ENCODE results near the gene HSPA6.
"Not testable (repeated sequence)": the region's sequence is repeated elsewhere in the genome, so short reads cannot be mapped to it uniquely, and the experiment has no call there.

Gene HSPA6

DNA sequence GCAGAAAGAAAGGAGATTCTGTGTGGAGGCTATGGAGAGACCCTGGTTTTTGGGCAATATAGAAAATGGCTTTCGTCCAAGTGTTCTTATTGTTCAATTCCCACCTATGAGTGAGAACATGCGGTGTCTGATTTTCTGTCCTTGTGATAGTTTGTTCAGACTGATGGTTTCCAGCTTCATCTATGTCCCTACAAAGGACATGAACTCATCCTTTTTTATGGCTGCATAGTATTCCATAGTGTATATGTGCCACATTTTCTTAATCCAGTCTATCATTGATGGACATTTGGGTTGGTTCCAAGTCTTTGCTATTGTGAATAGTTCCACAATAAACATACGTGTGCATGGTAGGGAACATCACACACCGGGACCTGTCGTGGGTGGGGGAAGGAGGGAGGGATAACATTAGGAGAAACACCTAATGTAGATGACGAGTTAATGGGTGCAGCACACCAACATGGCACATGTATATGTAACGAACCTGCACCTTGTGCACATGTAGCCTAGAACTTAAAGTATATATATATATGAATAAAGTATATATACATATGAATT, 14.7 kb downstream of the HSPA6 start:
- not testable (repeated sequence) for DNase-seq

DNA sequence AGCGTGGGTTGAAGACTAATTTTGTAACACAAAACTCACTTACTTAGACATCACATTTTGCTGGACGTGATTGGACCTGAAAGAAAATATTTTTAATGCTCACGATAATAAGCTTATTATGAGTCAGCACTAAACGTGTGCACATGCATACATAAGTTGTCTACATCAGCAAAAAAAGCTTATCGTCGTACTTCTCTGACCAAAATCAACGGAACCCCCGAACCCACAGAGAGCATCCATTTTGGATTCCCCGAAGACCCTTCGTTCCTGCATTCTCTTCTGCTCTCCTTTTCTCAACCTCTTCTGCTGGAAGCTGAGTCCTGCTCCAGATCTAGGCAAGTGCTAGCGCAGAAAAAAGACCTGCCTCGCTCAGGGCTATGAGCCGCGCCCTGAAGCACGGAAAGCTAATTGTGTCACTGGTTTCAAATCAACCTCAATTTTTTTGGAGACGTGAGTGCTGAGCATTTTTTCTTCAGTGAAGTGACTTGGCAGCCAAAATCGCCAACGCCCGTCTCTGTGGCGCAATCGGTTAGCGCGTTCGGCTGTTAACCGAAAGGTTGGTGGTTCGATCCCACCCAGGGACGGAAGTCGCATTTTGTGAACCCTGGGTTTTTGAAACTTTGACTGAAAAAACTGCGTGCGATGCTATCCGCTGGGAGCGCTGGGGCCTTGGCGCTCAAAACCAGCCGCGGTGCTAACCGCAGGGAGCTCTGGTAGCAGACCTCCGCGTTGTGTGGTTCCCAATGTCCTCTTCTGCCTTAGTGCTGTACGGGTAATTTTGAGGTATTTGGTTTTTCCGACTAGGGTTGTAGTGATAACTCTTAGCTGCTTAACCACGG, 15.6 kb downstream of the HSPA6 start:
- DNase-seq = not testable (repeated sequence)

DNA sequence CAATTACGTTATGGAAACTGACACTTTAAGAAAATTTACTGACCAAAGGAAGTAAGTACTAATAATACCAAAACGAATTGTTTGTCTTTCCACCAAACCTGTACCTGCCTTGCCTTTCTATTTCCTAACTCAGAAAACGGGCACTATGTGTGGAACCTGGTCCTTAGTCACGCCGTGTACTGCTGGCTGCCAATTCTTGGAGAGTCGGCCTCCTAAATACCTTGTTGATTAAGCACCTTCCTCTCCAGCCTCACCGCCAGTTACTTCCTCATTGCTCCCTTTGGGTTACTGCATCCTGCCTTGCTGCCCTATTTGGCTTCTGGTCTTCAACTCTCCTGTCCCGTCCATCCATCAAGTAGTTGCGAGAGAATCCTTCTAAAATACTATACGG, 16.2 kb downstream of the HSPA6 start:
- DNase-seq = not testable (repeated sequence)

DNA sequence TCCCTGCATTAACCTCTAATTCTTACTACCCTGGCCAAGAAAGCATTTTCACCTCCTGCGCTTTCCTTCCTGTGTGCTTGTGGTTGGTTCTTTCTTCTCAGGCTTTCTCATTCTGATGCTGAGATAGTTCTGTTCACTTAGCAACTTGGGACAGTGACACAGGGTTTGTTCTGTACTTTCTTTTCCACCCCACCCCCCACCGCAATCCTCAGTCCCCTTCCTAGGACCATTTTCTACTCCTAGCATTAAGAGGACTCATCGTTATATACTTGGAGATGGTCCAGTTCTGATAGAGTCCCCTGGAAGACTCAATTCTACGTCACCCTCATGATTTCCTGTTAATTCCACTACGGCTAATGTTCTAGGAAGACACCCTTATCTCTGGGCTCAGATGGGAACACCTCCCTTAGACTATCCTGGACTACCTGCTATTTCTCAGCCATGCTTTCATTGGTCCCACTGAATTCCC, 17.8 kb downstream of the HSPA6 start:
- not testable (repeated sequence) for DNase-seq

DNA sequence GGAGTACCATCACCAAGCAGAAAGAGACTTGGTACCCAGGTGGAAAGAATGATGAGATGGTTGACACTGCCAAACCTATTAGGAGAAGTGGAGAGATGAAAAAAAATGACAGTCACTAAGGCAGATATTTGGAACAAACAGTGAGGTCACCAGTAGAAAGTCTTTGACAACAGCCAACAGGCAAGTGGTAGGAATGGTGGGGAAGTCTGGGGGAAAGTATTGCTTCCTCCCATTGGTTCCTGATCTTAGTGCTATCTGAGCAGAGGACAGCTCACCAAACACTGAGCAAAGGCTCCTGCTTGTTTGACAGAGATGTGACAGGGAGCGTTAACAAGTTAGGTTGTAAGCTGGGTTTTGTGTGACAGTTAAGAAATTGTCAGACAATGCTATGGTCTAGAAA, 18.8 kb downstream of the HSPA6 start:
- not testable (repeated sequence) for DNase-seq

DNA sequence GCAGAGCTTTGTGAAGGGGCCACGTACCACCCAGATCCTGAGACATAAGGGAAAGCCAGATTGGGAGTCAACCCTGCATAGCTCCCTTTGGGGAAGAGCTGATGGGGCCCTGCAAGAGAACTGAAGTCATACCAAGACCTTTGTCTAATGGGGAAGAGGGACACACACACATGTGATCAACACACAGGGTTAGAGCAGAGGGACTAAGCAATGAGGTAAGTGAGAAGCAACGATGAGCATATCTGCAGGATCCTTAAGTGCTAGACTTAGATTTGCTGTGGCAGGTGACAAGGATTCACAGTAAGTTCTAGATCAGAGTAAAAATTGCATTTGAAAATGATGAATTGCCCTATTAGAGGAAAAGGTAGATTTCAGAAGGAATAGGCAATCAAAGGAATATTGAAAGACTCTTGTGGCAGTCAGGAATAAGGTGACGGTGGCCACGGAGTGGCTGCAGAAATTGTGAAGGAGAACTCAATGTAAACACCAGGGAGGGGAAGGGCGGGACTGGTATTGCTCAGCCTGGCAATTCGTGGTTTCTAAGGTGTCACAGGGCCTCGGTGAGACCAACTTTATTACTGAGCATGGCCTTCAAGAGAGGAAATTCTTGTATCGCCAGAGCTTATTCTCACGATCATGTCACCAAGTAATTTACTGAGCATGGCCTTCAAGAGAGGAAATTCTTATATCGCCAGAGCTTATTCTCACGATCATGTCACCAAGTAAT, 20.8 kb downstream of the HSPA6 start:
- DNase-seq = not testable (repeated sequence)

DNA sequence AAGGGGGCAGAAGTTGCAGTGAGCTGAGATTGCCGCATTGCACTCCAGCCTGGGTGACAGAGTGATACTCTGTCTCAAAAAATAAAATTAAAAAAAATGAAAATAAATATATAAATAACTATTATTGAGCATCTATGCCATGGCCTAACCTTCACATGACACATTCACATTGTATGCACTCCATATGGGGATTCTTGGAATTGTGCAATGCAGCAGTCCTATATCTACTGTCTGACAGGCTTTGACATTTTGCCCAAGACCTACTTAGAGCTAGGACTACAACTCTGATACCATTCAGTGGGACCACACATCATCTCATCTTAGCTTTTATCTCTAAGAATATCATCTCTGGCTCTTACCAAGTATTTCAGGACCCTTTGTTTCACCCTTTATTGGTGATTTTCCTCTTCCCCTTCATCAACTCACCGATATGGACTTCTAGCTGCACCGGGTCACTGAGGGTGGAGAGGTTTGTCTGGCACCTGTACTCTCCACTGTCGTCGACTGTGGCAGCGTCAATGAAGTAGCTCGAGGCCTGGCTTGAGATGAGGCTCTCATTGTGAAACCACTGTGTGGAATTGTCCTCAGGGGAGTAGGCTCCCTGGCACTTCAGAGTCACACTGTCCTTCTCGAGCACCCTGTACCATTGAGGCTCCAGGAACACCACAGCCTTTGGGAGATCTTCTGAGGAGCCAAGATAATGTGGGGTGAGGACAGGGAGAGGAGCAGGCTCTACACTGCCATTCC, 23.8 kb downstream of the HSPA6 start:
- not testable (repeated sequence) for DNase-seq

DNA sequence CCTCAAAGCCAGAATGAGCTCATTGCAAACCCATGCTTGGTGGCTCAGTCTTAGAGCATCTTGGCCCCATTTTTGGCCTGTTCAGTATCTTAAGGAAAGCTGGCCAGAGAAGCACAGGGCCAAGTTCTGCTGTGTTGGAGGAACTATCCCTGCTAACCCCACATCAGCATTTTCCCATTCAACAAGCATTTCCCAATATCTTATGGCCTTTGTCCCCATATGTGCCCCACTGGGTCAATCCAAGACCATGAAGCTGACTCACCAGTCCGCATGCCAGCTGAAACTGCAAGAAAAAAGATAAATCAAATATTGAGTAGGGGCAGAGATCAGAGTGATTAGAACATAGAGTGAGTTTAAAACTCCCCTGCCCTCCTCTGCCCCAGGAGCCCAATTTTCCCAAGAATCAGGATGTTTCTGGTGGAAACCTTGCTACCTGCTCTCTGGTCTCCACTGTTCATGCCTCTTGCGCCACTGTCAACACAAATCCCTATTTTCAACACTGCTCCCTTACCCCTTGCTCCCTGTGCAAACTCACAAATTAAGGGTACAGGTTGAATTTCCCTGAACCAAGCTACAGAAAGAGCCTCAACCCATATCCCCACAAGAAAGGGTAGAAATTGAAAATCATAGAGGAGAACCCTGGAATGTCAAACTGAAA, 24.5 kb downstream of the HSPA6 start:
- not testable (repeated sequence) for DNase-seq

DNA sequence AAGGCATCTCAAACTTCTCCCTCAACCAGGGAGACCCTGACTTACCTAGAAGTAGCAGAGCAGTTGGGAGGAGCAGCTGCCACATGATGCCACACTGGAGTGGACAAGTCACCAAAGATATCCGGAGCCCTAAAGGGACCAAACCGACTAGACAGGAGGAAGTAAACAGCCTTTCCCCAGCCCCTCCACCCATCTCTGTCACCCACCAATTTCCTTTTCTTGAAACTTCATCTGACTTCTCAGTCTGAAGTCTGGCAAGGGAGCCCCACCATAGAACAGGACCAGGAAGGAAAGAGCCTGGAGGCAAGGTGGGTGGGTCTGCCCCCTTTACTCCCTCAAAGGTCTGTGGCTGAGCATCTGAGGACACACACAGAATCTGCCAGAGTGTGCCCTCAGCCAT, 25.3 kb downstream of the HSPA6 start, which contains the start of gene FCGR3A:
FCGR3A (minus strand) TSS at position 167 of the 400 bp plus-strand sequence; CDS start at position 85, 82 bp downstream.
- no peak for DNase-seq

DNA sequence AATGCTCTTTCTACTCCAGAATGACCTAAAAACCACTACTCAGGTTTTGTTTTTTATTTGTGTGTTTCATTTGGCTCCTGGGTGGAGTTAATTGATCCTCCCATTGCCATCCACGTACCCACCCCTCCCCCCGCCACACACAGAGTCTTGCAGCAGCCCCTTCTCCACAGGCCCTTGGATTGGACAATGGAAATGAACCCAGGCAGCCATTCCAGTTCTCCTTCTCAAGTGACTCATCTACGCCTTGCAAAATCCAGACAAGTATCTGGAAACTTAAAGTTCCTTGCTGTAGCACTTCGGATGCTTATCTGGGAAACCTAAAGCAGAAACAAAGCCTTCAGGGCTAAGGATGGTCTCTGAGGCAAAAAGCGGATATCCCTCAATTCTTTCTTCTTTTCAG, 26.6 kb downstream of the HSPA6 start:
- not testable (repeated sequence) for DNase-seq

DNA sequence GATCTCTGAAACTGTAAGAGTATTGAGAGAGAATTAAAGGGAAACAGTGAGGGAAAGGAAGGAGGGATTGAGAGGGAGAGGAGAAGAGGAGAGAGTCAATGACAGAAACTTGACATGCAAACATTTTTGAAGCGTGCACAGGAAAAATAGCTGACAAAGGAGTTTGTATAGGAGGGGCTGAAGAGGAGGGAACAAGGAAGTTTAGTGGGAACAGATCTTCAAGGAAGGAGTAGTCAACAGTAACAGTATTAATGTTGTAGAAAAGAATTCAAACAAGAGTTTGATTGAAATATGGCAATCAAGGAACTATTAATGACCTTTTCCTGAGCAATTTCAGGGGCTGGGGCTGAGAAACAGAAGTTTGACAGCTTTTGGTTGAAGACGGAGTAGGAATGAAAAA, 29.3 kb downstream of the HSPA6 start:
- not testable (repeated sequence) for DNase-seq

DNA sequence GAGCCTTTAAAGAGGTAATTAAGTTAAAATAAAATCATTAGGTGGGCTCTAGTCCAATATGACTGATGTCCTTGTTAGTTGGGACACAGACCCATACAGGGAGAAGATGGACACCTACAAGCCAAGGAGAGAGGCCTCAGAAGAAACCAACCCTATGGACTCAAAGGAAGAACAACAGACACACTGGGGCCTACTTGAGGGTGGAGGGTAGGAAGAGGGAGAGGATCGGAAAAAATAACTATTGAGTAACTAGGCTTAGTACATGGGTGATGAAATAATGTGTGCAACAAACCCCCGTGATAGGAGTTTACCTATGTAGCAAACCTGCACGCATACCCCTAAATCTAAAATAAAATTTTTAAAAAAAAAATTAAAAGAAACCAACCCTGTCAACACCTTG, 30.0 kb downstream of the HSPA6 start:
- not testable (repeated sequence) for DNase-seq

DNA sequence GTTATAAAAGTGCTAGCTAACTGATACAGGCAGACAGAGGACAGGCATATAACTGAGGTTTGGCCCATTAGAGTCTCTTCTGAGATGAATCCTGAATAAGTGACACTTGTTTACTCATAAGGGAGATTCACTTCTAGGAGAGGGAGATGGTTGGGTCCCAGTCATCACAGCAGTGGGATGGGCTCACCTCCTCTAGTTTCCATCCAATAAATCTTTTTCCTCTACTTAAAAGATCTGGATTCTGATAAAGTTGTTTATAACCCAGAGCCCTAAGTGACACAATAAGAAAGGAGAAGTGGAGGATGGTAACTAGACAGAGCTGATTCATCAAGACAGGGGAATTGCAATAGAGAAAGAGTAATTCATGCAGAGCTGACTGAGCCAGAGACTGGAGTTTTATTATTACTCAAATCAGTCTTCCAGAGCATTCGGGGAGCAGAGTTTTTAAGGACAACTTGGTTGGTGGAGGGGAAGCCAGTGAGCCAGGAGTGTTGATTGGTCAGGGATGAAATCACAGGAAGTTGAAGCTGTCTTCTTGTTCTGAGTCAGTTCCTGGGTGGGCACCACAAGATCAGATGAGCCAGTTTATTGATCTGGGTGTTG, 30.6 kb downstream of the HSPA6 start:
- not testable (repeated sequence) for DNase-seq

DNA sequence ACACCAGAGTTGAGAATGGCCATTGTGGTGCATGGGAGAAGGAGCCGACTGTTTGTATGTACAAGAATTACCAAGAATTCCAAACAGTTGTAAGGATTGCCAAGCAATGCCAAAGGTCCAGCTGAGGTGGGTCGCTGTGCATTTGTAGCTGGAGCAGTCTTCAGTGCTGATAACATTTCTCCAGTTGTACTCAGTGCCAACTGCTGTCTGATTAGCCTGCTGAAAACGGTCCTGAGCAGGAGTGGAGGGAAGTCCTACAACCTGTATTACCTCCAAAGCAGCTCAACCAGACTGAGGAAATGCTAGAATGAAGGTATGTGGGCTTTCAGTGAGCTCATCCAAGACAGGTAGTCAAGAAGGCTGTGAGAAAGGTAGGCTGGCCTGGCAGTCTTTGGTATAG, 31.8 kb downstream of the HSPA6 start:
- not testable (repeated sequence) for DNase-seq

DNA sequence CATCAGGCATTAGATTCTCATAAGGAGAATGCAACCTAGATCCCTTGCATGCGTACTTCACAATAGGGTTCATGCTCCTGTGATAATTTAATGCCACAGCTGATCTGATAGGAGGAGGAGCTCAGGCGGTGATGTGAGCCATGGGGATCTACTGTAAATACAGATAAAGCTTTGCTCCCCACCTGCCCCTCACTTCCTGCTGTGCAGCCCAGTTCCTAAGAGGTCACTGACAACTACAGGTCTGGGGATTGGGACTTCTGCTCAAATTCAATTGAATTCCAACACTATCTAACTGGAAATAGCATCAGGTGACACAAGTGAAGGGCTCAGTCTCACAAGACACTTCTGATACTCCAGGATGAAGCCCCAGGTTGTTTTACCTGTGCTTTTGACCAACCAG, 32.6 kb downstream of the HSPA6 start:
- not testable (repeated sequence) for DNase-seq

DNA sequence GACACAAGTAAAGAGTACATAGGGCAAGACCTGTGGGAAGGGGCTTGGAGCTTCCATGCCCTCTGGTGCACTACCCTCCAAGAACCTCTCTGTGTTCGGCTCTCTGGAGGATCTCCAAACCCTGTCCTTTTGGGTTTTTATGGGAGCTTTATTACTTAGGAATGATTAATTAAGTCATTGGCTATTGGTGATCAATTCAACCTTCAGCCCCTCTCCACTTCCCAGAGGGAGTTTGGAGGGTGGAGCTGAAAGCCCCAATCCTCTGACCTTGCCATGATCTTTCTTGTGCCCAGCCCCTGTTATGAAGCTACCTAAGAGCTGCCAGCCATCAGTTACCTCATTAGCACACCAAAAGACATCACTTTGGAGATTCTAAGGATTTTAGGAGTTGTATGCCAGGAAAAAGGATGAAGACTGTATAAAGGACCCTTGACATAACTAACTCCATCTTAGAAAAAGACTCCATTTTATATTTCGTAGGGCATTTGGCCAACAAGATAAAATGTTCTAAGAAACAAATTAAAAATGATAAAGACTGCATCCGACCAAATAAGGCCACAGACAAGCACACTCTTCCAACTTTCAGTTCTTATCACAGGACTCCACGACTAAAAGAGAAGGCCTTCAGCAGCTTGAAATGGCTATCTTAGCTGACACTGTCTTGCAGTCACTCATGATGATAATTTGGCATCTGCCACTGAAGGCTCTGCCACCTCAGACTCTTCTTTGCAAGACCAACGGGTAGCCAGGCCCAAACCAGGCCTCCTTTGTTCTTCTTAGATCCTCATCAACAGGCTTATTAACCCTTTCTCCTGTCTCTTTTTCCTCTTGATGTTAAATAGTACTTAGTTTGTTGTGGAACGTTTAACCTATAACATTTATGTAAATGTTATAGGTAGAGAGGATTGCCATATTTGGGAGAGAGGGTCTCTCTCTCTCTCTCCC, 33.4 kb downstream of the HSPA6 start:
- DNase-seq = not testable (repeated sequence)

DNA sequence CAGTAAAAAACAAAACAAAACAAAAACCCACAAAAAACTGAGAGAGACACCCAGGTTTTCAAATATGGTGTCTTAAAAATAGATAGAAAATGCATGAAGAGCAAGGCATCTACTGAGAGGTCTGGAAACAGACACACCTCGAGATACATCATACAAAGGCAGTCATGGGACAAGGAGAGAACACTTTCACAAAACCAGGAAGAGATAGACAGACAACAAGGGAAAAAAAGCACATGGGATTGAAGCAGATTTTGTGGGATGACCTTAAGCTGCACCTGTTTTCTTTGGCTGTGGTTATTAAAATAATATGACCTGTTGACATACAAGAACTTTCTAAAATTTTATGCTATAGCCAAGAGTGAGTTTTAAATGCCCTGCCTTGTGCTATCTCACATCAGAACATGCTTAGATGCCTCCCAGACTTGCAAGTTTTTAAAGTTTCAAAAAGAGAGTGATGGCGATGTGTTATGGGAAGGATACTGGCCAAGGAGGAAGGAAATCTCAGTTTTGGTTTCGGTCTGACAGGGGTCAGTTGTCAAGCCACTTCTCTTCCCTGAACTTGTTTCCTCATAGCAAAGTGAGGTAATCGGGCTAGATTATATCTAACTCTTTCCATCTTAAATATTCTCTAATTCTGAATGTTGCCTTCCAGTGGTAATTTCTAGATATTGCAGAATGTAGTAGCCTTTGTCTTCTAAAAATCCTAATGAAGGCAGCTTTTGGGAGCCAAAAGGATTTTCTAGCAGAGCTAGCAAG, 36.8 kb downstream of the HSPA6 start:
- not testable (repeated sequence) for DNase-seq

DNA sequence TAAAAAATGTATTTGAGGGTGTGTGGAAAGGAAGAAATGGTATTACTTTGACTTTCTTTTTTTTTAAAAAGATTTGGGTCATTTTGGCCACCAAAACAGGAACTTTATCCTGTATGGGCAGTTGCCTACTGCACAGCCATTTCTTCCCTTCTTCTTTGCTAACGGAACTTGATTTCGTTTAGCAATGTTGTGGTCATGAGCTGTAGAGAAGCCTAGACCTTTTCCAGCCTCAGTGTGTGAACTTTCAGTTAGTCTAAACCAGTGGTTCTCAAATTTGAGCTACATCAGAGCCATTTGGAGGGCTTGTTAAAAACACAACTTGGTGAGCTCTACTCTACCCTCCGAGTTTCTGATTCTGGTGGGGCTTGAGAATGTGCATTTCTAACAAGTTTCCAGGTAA, 38.1 kb downstream of the HSPA6 start:
- DNase-seq = not testable (repeated sequence)

DNA sequence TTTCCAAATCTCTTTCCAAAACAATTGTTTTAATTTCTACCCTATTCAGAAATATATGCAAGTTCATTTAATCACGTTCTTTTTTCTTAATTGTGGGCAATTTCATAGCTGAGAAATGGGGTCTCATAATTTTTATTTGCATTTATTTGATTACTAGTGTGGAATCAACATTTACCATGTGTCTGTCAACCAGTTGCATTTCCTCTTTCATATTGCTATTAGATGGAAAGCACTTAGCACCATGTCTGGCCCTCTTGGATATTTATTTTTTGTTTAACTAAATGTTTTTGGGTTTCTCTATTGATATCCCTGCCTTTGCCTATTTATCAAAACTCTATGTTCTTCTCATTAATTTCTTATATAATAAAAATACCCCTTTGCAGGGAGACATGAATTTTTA, 39.2 kb downstream of the HSPA6 start:
- DNase-seq = not testable (repeated sequence)

DNA sequence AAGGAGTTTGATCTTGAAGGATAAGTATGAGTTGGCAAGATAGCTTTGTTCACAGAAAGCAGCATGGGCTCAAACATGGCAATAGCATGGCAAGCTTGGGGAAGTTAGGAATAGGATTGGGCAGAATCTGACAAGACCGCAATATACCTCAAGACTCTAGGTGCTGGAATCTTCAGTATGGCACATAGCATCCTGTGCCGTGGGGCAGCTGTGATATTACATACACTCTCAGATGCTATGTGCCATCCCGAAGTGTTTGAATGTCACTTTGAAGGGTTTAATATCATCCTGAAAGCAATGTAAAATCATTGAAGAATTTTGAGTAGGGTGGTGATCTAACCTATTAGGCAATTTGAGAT, 42.2 kb downstream of the HSPA6 start:
- DNase-seq = not testable (repeated sequence)

All from NCI-H1417 treated with DMSO at 0.1 percent for 48 hours (cell line).